ENCODE data around the gene XPO5. TPM values are rescaled to one million over a fixed set of nuclear protein-coding genes. Genes with fewer than 3 reads are reported as not detected.
A peak's percentile ranks its signal among the peaks of the same experiment; 100 is the strongest.

Gene XPO5
- total and polyA plus RNA-seq, 2 of the 4 experiments (the other 2 are of a cell fraction) = 29.0 to 30.1 TPM

DNA sequence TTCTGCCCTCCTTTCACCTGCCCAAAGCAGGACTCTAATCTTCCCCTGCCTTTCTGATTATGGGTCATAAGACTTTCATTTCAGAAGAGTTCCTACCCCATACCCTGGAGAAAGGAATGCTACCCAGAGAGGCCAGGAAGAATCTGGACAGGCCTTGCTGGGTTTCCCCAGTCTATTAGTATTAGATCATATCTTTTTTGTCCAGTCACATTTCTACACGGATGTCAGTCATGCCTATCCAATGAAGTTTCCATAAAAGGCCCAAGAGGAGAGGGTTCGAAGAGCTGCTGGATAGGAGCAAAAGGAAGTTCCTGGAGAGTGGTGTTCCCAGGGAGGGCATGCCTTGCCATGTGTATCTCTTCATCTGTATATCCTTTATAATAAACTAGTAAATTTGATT, 3.3 kb upstream of the XPO5 start:
- Histone ChIP-seq H3K4me3 (ENCODE audit: insufficient read depth, low read depth, low read length) (no peak overlapping the region), H3K4me1 (ENCODE audit: control insufficient read depth, insufficient read depth, low read length) (peaks cover 2% of the 10 kb centered on the region; the same call in 1 of the 2 replicates), H2BK15ac (ENCODE audit: low read depth, low read length) (no peak overlapping the region), H3K56ac (ENCODE audit: extremely low read depth, insufficient read depth, low read length) (no peak overlapping the region), H3K4me2 (ENCODE audit: low read depth, low read length) (no peak overlapping the region), H4K20me1 (ENCODE audit: insufficient read depth, low read length) (peaks cover 15% of the 10 kb centered on the region), H3K36me3 (ENCODE audit: control insufficient read depth, insufficient read depth, low read length) (peaks cover 11% of the 10 kb centered on the region), H4K8ac (ENCODE audit: low read depth in 2 of 2, low read length in 2 of 2) (no peak overlapping the region), H2AK9ac (replicated peaks; ENCODE audit: low read depth, low read length, poor library complexity) (no peak overlapping the region), H2BK120ac (ENCODE audit: low read depth, low read length) (no peak overlapping the region), H3K9me1 (ENCODE audit: insufficient read depth, low read length) (no peaks in the 10 kb centered on the region; the same call in 1 of the 2 replicates), H3K4ac (ENCODE audit: low read depth, low read length) (no peak overlapping the region), H3K27ac (ENCODE audit: insufficient read depth, low read length) (no peak overlapping the region), H2AFZ (replicated peaks; ENCODE audit: low read length, poor library complexity) (no peak overlapping the region), H3K23ac (ENCODE audit: low read depth, low read length) (no peak overlapping the region), H4K5ac (ENCODE audit: low read depth, low read length) (no peak overlapping the region), H3K14ac (replicated peaks; ENCODE audit: low read depth, low read length) (no peak overlapping the region), H2BK5ac (ENCODE audit: low read depth, low read length, poor library complexity, severe bottlenecking) (no peak overlapping the region), H4K91ac (ENCODE audit: insufficient read depth, low read depth, low read length) (no peak overlapping the region), H3K18ac (ENCODE audit: low read depth, low read length) (no peak overlapping the region), H3K79me1 (ENCODE audit: low read depth in 1 of 2, low read length in 2 of 2) (peaks cover 19 to 41% of the 10 kb centered on the region in 2 experiments), H2AK5ac (ENCODE audit: low read depth, low read length) (no peak overlapping the region), H3K9me3 (ENCODE audit: control insufficient read depth, insufficient read depth, low read length) (no peaks in the 10 kb centered on the region), H3K9ac (ENCODE audit: low read depth, low read length) (no peak overlapping the region), H2BK20ac (ENCODE audit: low read depth, low read length) (no peak overlapping the region), H3K27me3 (ENCODE audit: control insufficient read depth, insufficient read depth, low read length) (no peaks in the 10 kb centered on the region)
- DNase-seq (peak; percentile 16), ATAC-seq (ENCODE audit: low read depth) (no peak)
- intact Hi-C loops (cut with micrococcal nuclease) (no loop called here), dilution Hi-C loops (cut with HindIII; ENCODE audit: low sequenced_read_pairs, unreplicated experiment) (no loop called here), in situ Hi-C loops (cut with MboI; ENCODE audit: low sequenced_read_pairs) (no loop called here)
- TF ChIP-seq SMC3 (IDR thresholded peaks at IDR 0.05; ENCODE audit: low read depth, low read length) (no peak), CHD1 (IDR thresholded peaks at IDR 0.05; ENCODE audit: low read depth, low read length) (no peak), FOS (IDR thresholded peaks at IDR 0.05; ENCODE audit: low read depth, low read length) (no peak), POLR2A (IDR thresholded peaks at IDR 0.05; ENCODE audit: low read depth, low read length) (no peak)
- TF ChIP-seq, protein P1, sequence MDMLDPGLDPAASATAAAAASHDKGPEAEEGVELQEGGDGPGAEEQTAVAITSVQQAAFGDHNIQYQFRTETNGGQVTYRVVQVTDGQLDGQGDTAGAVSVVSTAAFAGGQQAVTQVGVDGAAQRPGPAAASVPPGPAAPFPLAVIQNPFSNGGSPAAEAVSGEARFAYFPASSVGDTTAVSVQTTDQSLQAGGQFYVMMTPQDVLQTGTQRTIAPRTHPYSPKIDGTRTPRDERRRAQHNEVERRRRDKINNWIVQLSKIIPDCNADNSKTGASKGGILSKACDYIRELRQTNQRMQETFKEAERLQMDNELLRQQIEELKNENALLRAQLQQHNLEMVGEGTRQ (IDR thresholded peaks at IDR 0.05; ENCODE audit: low read depth, low read length) = no peak
- WGBS, 2 experiments (ENCODE audit: extremely low coverage in 2 of 2, insufficient read length in 1 of 2) = no CpG with 5 or more reads among the region's 2 CpGs
- ChIA-PET CTCF (no interaction called here), POLR2A (ENCODE audit: unreplicated experiment) (no interaction called here)
- BruUV-seq (replicated peaks) = no TSS peak
